Common myeloid progenitor, CD34-positive (primary cell): ENCODE results near the gene CFAP61.

Experiments used
- CTCF ChIA-PET: fragments of 350-600 bp; sonication (Branson Sonifier 250); formaldehyde crosslinking; loops from one replicate; lab custom pipeline; 2021; ENCODE audit warnings: antibody characterized with exemption; lab: Charles Lee
- POLR2A ChIA-PET: fragments of 350-600 bp; sonication (Branson Sonifier 250); formaldehyde crosslinking; loops from one replicate; lab custom pipeline; 2021; ENCODE audit warnings: antibody characterized with exemption; lab: Charles Lee
- DNase-seq, 3 donors: peaks; one replicate each; pipeline versions ENCODE4 v3.0.0 to v3.0.0-alpha.2; 2013
- H3K27ac ChIP-seq, 2 experiments: 1 replicate in 1 of 2; 2 replicates in 1 of 2; pipeline ENCODE4 v1.7.0; 2013; ENCODE audit warnings: inconsistent platforms in 2 of 2, low read length in 2 of 2, mild to moderate bottlenecking in 2 of 2, low read depth in 1 of 2, moderate library complexity in 1 of 2; ENCODE audit not compliant: severe bottlenecking in 2 of 2, insufficient read depth in 1 of 2, poor library complexity in 1 of 2
- H3K27me3 ChIP-seq, 5 experiments: replicated peaks in 2 of 5; 1 replicate in 3 of 5; 2 replicates in 2 of 5; pipeline versions ENCODE4 v1.6.1 to v1.7.0; 2013; ENCODE audit warnings: low read length in 4 of 5, mild to moderate bottlenecking in 2 of 5, moderate library complexity in 2 of 5, inconsistent platforms in 1 of 5; ENCODE audit not compliant: insufficient read depth in 5 of 5, control insufficient read depth in 4 of 5
- H3K36me3 ChIP-seq, 4 experiments: 1 replicate in 2 of 4; 2 replicates in 2 of 4; pipeline versions ENCODE4 v1.6.1 to v1.7.0; 2013; ENCODE audit warnings: low read length in 3 of 4, control low read depth in 1 of 4, mild to moderate bottlenecking in 1 of 4; ENCODE audit not compliant: control insufficient read depth in 4 of 4, insufficient read depth in 4 of 4
- H3K4me1 ChIP-seq, 4 experiments: 1 replicate in 3 of 4; 2 replicates in 1 of 4; pipeline versions ENCODE4 v1.6.1 to v1.7.1; 2013; ENCODE audit warnings: low read length in 3 of 4, mild to moderate bottlenecking in 3 of 4, control low read depth in 1 of 4, inconsistent platforms in 1 of 4, moderate library complexity in 1 of 4; ENCODE audit not compliant: control insufficient read depth in 4 of 4, insufficient read depth in 4 of 4; ENCODE audit errors: control extremely low read depth in 1 of 4
- H3K4me3 ChIP-seq, 7 experiments: 1 replicate in 4 of 7; 2 replicates in 3 of 7; pipeline versions ENCODE4 v1.5.1 to v1.7.0; 2013; ENCODE audit warnings: mild to moderate bottlenecking in 7 of 7, low read length in 6 of 7, moderate library complexity in 6 of 7, inconsistent platforms in 2 of 7, low read depth in 2 of 7, control low read depth in 1 of 7; ENCODE audit not compliant: insufficient read depth in 4 of 7, control insufficient read depth in 1 of 7; ENCODE audit errors: extremely low read depth in 1 of 7
- H3K9me3 ChIP-seq, 5 experiments: 1 replicate in 4 of 5; 2 replicates in 1 of 5; pipeline versions ENCODE4 v1.6.1 to v1.7.1; 2013; ENCODE audit warnings: low read length in 4 of 5, mild to moderate bottlenecking in 2 of 5, inconsistent platforms in 1 of 5, low read depth in 1 of 5, moderate library complexity in 1 of 5; ENCODE audit not compliant: control insufficient read depth in 4 of 5, insufficient read depth in 2 of 5; ENCODE audit errors: control extremely low read depth in 1 of 5
- WGBS: methylation state at CpG from one replicate; pipeline ENCODE4 v1.1.5; 2013; ENCODE audit not compliant: insufficient coverage; 5-methylcytosine and 5-hydroxymethylcytosine counted together

Gene CFAP61

DNA sequence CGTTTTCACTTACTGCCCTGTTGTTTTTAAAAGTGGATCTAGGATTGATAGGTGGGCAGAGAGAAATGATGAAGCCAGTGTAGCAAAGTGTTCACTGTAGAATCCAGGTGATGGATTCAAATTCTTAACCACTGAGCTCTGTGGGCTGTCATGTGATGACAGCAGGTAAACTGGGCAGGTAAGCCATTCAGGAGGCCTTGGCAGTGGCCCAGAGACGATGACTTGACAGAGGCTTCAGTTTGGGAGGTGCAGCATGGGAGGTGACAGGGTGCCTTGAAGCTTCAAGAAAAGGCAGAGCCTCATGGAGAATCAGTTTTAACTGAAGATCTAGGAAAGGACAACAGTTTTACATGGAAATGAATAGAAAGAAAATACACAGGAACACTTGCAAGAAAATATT is 33.2 kb upstream of the CFAP61 start:
- Histone ChIP-seq H3K9me3 (no peaks in the 10 kb centered on the region), H3K4me3 (peak overlapping the region in 1 of 7 experiments; percentile 94), H3K36me3 (peaks cover 4 to 36% (median 14%) of the 10 kb centered on the region in 4 experiments), H3K4me1 (peaks cover 5 to 34% (median 26%) of the 10 kb centered on the region in 4 experiments), H3K27me3 (no peaks in the 10 kb centered on the region), H3K27ac (no peak overlapping the region)
- no peak for DNase-seq
- ChIA-PET POLR2A (interaction anchor here (0.6 kb wide), 1 partner anchor 9 kb away, joined by 5 read pairs; no protein-coding TSS in a partner anchor), CTCF (interaction anchor here (1.5 kb wide), 1 partner anchor 8 kb away, joined by 3 read pairs; no protein-coding TSS in a partner anchor)
- 79% methylated on average over 1 of the region's 2 CpGs for WGBS

GRCh38 chr20:20020908-20021307 is 31.4 kb upstream of the CFAP61 start:
- POLR2A ChIA-PET: no interaction called here
- H3K9me3 ChIP-seq: no peaks in the 10 kb centered on the region
- CTCF ChIA-PET: interaction anchor here (0.8 to 1.6 kb wide), 3 partner anchors 8 to 32 kb away, joined by 3 read pairs; partner anchors contain the start of genes CFAP61 and CRNKL1

GRCh38 chr20:20021835-20022234 is 30.5 kb upstream of the CFAP61 start:
- peaks cover 5 to 34% (median 25%) of the 10 kb centered on the region in 4 experiments for H3K4me1 ChIP-seq
- H3K4me3 ChIP-seq: no peak overlapping the region
- DNase-seq: no peak
- POLR2A ChIA-PET: no interaction called here
- H3K27ac ChIP-seq: no peak overlapping the region
- H3K9me3 ChIP-seq: no peaks in the 10 kb centered on the region
- no peaks in the 10 kb centered on the region for H3K27me3 ChIP-seq
- CTCF ChIA-PET: interaction anchor here (0.8 to 1.6 kb wide), 2 partner anchors 28 to 48 kb away, joined by 3 read pairs; no protein-coding TSS in a partner anchor
- H3K36me3 ChIP-seq: peaks cover 7 to 54% (median 26%) of the 10 kb centered on the region in 4 experiments
- WGBS: 87% methylated on average over 3 of the region's 7 CpGs

More at GRCh38 chr20:20020908-20021307, 31.4 kb upstream of the CFAP61 start:
- DNase-seq: peak; percentile 16 to 56 (median 45)
- Histone ChIP-seq H3K4me1 (peaks cover 5 to 34% (median 26%) of the 10 kb centered on the region in 4 experiments), H3K27ac (no peak overlapping the region), H3K36me3 (peaks cover 4 to 47% (median 22%) of the 10 kb centered on the region in 4 experiments), H3K4me3 (peak overlapping the region in 1 of 7 experiments; percentile 25), H3K27me3 (no peaks in the 10 kb centered on the region)
- whole genome bisulfite sequencing: 49% methylated on average over 4 of the region's 11 CpGs

- peak in 2 of 3 donors; percentile 17 for DNase-seq
Observed at GRCh38 chr20:20022498-20022897, 29.8 kb upstream of the CFAP61 start.

DNA sequence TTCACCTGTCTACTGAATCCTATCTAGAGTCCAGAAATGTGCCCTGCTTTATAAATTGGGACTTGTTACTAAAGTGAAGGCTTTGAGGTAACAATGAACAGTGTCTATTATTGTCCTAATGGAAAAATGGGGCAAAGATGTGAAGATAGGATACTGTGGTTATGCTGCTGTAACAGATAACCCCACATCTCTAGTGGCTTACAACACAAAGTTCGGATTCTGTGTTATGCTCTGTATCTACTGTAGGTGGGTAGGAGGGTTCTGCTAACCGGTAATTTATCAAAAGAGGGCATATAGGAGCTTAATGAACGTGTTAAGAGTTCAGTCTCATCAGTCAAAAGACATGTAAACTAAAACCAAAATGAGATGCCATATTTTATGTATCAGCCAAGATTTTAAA is 28.9 kb upstream of the CFAP61 start:
- Histone ChIP-seq H3K4me3 (no peak overlapping the region), H3K27me3 (no peaks in the 10 kb centered on the region), H3K9me3 (no peaks in the 10 kb centered on the region), H3K36me3 (peaks cover 10 to 59% (median 36%) of the 10 kb centered on the region in 4 experiments), H3K4me1 (peaks cover 1 to 24% (median 16%) of the 10 kb centered on the region in 4 experiments), H3K27ac (no peak overlapping the region)
- DNase-seq: no peak
- no CpG with 5 or more reads among the region's 3 CpGs for WGBS
- POLR2A ChIA-PET: no interaction called here
- CTCF ChIA-PET: no interaction called here

More at GRCh38 chr20:20022498-20022897, 29.8 kb upstream of the CFAP61 start:
- H3K36me3 ChIP-seq: peaks cover 10 to 60% (median 32%) of the 10 kb centered on the region in 4 experiments
- H3K27ac ChIP-seq: no peak overlapping the region
- CTCF ChIA-PET: interaction anchor here (0.7 kb wide), 1 partner anchor 1374 kb away, joined by 3 read pairs; no protein-coding TSS in a partner anchor
- H3K4me1 ChIP-seq: peaks cover 5 to 33% (median 24%) of the 10 kb centered on the region in 4 experiments
- POLR2A ChIA-PET: no interaction called here
- no peak overlapping the region for H3K4me3 ChIP-seq
- H3K9me3 ChIP-seq: no peaks in the 10 kb centered on the region
- H3K27me3 ChIP-seq: no peaks in the 10 kb centered on the region

- POLR2A ChIA-PET: no interaction called here
- H3K4me1 ChIP-seq: peaks cover 0 to 12% (median 8%) of the 10 kb centered on the region in 4 experiments
- H3K4me3 ChIP-seq: no peak overlapping the region
- H3K27me3 ChIP-seq: no peaks in the 10 kb centered on the region
- CTCF ChIA-PET: no interaction called here
- no peak overlapping the region for H3K27ac ChIP-seq
- H3K9me3 ChIP-seq: no peaks in the 10 kb centered on the region
- peaks cover 13 to 55% (median 37%) of the 10 kb centered on the region in 4 experiments for H3K36me3 ChIP-seq
- no peak for DNase-seq
Observed at GRCh38 chr20:20024942-20025341, 27.4 kb upstream of the CFAP61 start.

GRCh38 chr20:20027284-20027683 is 25.0 kb upstream of the CFAP61 start:
- Histone ChIP-seq H3K4me1 (no peaks in the 10 kb centered on the region), H3K4me3 (no peak overlapping the region), H3K27ac (no peak overlapping the region), H3K27me3 (no peaks in the 10 kb centered on the region), H3K9me3 (no peaks in the 10 kb centered on the region), H3K36me3 (peaks cover 21 to 71% (median 50%) of the 10 kb centered on the region in 4 experiments)
- no peak for DNase-seq
- WGBS: 83% methylated on average over 1 of the region's 2 CpGs
- ChIA-PET CTCF (interaction anchor here (1.9 kb wide), 1 partner anchor 24 kb away, joined by 12 read pairs; the partner anchor contains the start of genes CFAP61 and CRNKL1), POLR2A (interaction anchor here (0.7 kb wide), 1 partner anchor 8 kb away, joined by 5 read pairs; no protein-coding TSS in a partner anchor)
